Osteoblast (primary cell): ENCODE data around the gene C1orf105. TPM values are rescaled to one million over a fixed set of nuclear protein-coding genes. Genes with fewer than 3 reads are reported as not detected.

ENCODE experiments used
- DNase-seq: peaks from one replicate; pipeline ENCODE4 v3.0.0; 2011; ENCODE audit warnings: low spot score, mixed read lengths; ENCODE audit not compliant: insufficient read length; ENCODE audit errors: missing footprints
- H2AFZ ChIP-seq: 2 replicates; pipeline ENCODE4 v1.6.0; 2011; ENCODE audit warnings: mild to moderate bottlenecking, low read length
- H3K27ac ChIP-seq: 2 replicates; pipeline ENCODE4 v1.5.1; 2011; ENCODE audit warnings: mild to moderate bottlenecking, low read depth, low read length, moderate library complexity
- H3K27me3 ChIP-seq: 2 replicates; pipeline ENCODE4 v1.6.0; 2012; ENCODE audit warnings: mild to moderate bottlenecking, control low read depth, inconsistent platforms, low read length, moderate library complexity; ENCODE audit not compliant: insufficient read depth
- H3K36me3 ChIP-seq: 2 replicates; pipeline ENCODE4 v1.5.1; 2011; ENCODE audit warnings: mild to moderate bottlenecking, low read length, control low read depth, moderate library complexity; ENCODE audit not compliant: insufficient read depth
- H3K4me1 ChIP-seq: 2 replicates; pipeline ENCODE4 v1.5.1; 2011; ENCODE audit warnings: mild to moderate bottlenecking, low read length, control low read depth, moderate library complexity; ENCODE audit not compliant: insufficient read depth
- H3K4me2 ChIP-seq: 2 replicates; pipeline ENCODE4 v1.6.0; 2011; ENCODE audit warnings: mild to moderate bottlenecking, low read length; ENCODE audit not compliant: insufficient read depth
- H3K4me3 ChIP-seq: fragments of 200-600 bp; sonication (generic); 3 replicates; pipeline ENCODE4 v1.5.1; 2012; ENCODE audit warnings: mild to moderate bottlenecking, low read length, inconsistent platforms; ENCODE audit not compliant: insufficient read depth
- H3K79me2 ChIP-seq: 2 replicates; pipeline ENCODE4 v1.6.0; 2012; ENCODE audit warnings: mild to moderate bottlenecking, low read length, control low read depth, inconsistent platforms; ENCODE audit not compliant: insufficient read depth
- H3K9me3 ChIP-seq: 2 replicates; pipeline ENCODE4 v1.5.1; 2011; ENCODE audit warnings: low read depth, low read length, control low read depth
- H4K20me1 ChIP-seq: 2 replicates; pipeline ENCODE4 v1.6.0; 2012; ENCODE audit warnings: mild to moderate bottlenecking, low read length, control low read depth; ENCODE audit not compliant: insufficient read depth
- total RNA-seq: library from RNA; depleted of rRNA; stranded (reverse); fragments of >200 nt; gene quantifications from 2 replicates; pipeline ENCODE4 v1.2.3, GENCODE V29; 2012
- TF ChIP-seq, protein P1 (sequence below): IDR thresholded peaks from 2 replicates; pipeline ENCODE4 v1.5.1; 2011; ENCODE audit warnings: mild to moderate bottlenecking, low read depth, low read length, moderate library complexity; ENCODE audit errors: extremely low read depth

Gene C1orf105
- total RNA-seq, 1 donor, result not detected

- no peaks in the 10 kb centered on the region for H3K27me3 ChIP-seq
- no peak overlapping the region for H3K4me2 ChIP-seq
- no peaks in the 10 kb centered on the region for H3K4me1 ChIP-seq
- DNase-seq, result no peak
- H4K20me1 ChIP-seq, result no peaks in the 10 kb centered on the region
- no peak overlapping the region for H3K27ac ChIP-seq
- H3K79me2 ChIP-seq, result no peaks in the 10 kb centered on the region
- no peaks in the 10 kb centered on the region for H3K36me3 ChIP-seq
- no peak overlapping the region for H3K4me3 ChIP-seq
- TF ChIP-seq, protein P1, sequence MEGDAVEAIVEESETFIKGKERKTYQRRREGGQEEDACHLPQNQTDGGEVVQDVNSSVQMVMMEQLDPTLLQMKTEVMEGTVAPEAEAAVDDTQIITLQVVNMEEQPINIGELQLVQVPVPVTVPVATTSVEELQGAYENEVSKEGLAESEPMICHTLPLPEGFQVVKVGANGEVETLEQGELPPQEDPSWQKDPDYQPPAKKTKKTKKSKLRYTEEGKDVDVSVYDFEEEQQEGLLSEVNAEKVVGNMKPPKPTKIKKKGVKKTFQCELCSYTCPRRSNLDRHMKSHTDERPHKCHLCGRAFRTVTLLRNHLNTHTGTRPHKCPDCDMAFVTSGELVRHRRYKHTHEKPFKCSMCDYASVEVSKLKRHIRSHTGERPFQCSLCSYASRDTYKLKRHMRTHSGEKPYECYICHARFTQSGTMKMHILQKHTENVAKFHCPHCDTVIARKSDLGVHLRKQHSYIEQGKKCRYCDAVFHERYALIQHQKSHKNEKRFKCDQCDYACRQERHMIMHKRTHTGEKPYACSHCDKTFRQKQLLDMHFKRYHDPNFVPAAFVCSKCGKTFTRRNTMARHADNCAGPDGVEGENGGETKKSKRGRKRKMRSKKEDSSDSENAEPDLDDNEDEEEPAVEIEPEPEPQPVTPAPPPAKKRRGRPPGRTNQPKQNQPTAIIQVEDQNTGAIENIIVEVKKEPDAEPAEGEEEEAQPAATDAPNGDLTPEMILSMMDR, result no peak
- H3K9me3 ChIP-seq, result no peaks in the 10 kb centered on the region
- no peak overlapping the region for H2AFZ ChIP-seq
These were observed 10.5 kb upstream of the C1orf105 start for GRCh38 chr1:172410027-172410426.

- H4K20me1 ChIP-seq, result no peaks in the 10 kb centered on the region
- DNase-seq, result no peak
- no peak overlapping the region for H3K27ac ChIP-seq
- H3K4me3 ChIP-seq, result no peak overlapping the region
- no peaks in the 10 kb centered on the region for H3K79me2 ChIP-seq
- no peak overlapping the region for H3K4me2 ChIP-seq
- no peaks in the 10 kb centered on the region for H3K36me3 ChIP-seq
- no peaks in the 10 kb centered on the region for H3K27me3 ChIP-seq
- TF ChIP-seq, protein P1, result no peak
- H3K9me3 ChIP-seq, result no peaks in the 10 kb centered on the region
- H2AFZ ChIP-seq, result no peak overlapping the region
- no peaks in the 10 kb centered on the region for H3K4me1 ChIP-seq
These were observed 8.6 kb upstream of the C1orf105 start for GRCh38 chr1:172411791-172412338.

- Histone ChIP-seq H3K27me3 (no peaks in the 10 kb centered on the region), H3K4me1 (no peaks in the 10 kb centered on the region), H3K79me2 (no peaks in the 10 kb centered on the region), H3K36me3 (no peaks in the 10 kb centered on the region), H3K9me3 (no peaks in the 10 kb centered on the region), H2AFZ (no peak overlapping the region), H3K27ac (no peak overlapping the region), H3K4me3 (no peak overlapping the region), H4K20me1 (no peaks in the 10 kb centered on the region), H3K4me2 (no peak overlapping the region)
- TF ChIP-seq, protein P1, result no peak
- no peak for DNase-seq
These were observed 6.2 kb upstream of the C1orf105 start for GRCh38 chr1:172414331-172414730.

GRCh38 chr1:172416496-172417035, 3.9 kb upstream of the C1orf105 start:
- Histone ChIP-seq H3K4me3 (no peak overlapping the region), H3K36me3 (no peaks in the 10 kb centered on the region), H3K79me2 (no peaks in the 10 kb centered on the region), H3K4me1 (no peaks in the 10 kb centered on the region), H4K20me1 (no peaks in the 10 kb centered on the region), H3K27me3 (no peaks in the 10 kb centered on the region), H3K27ac (no peak overlapping the region), H2AFZ (no peak overlapping the region), H3K9me3 (no peaks in the 10 kb centered on the region), H3K4me2 (no peak overlapping the region)
- no peak for DNase-seq
- TF ChIP-seq, protein P1, result no peak
